Measurements from ENCODE around the gene WDFY2.

GRCh38 chr13:51730927-51731326, 146.7 kb downstream of the WDFY2 start:
- TF ChIP-seq, protein P1, sequence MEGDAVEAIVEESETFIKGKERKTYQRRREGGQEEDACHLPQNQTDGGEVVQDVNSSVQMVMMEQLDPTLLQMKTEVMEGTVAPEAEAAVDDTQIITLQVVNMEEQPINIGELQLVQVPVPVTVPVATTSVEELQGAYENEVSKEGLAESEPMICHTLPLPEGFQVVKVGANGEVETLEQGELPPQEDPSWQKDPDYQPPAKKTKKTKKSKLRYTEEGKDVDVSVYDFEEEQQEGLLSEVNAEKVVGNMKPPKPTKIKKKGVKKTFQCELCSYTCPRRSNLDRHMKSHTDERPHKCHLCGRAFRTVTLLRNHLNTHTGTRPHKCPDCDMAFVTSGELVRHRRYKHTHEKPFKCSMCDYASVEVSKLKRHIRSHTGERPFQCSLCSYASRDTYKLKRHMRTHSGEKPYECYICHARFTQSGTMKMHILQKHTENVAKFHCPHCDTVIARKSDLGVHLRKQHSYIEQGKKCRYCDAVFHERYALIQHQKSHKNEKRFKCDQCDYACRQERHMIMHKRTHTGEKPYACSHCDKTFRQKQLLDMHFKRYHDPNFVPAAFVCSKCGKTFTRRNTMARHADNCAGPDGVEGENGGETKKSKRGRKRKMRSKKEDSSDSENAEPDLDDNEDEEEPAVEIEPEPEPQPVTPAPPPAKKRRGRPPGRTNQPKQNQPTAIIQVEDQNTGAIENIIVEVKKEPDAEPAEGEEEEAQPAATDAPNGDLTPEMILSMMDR (IDR thresholded peaks at IDR 0.05), result no peak
- no peak for TF ChIP-seq POLR2A (IDR thresholded peaks at IDR 0.05)
